ENCODE results near the gene LRRC52.

LRRC52 gene

GRCh38 chr1:165592945-165593823 is 49.4 kb downstream of the LRRC52 start:
- Histone ChIP-seq H3K27me3 (replicated peaks; ENCODE audit: insufficient read depth, low read length) (no peaks in the 10 kb centered on the region), H4K20me1 (ENCODE audit: insufficient read depth, low read length) (no peaks in the 10 kb centered on the region), H3K4me2 (ENCODE audit: low read depth, low read length) (peak overlapping the region; percentile 93), H3K36me3 (replicated peaks; ENCODE audit: insufficient read depth, low read length) (no peaks in the 10 kb centered on the region), H3K79me2 (ENCODE audit: low read length) (no peaks in the 10 kb centered on the region), H3K4me3 (ENCODE audit: low read length) (peak overlapping the region; percentile 53), H3K4me1 (ENCODE audit: low read length) (peaks cover 38% of the 10 kb centered on the region), H3K27ac (ENCODE audit: low read length) (peak overlapping the region; percentile 72), H2AFZ (ENCODE audit: low read length) (peak overlapping the region; percentile 54), H3K9me3 (replicated peaks; ENCODE audit: insufficient read depth, low read length) (no peaks in the 10 kb centered on the region), H3K9me2 (replicated peaks; ENCODE audit: insufficient read depth, low read length) (no peaks in the 10 kb centered on the region), H3K9ac (ENCODE audit: low read length) (peak overlapping the region; percentile 30; the same call in 1 of the 2 replicates), H3F3A (ENCODE audit: insufficient read depth, low read length) (peaks cover 19% of the 10 kb centered on the region)
- TF ChIP-seq CTCF (IDR thresholded peaks at IDR 0.05; ENCODE audit: low read length) = peak; percentile 99
- TF ChIP-seq EZH2phosphoT487 (IDR thresholded peaks at IDR 0.05; ENCODE audit: low read length) = no peak
- no peak for TF ChIP-seq EZH2 (optimal IDR thresholded peaks at IDR 0.05; ENCODE audit: low read depth, low read length)
- peak; percentile 96 for DNase-seq

GRCh38 chr1:165595246-165595938 is 51.6 kb downstream of the LRRC52 start:
- no peak overlapping the region for H3K9ac ChIP-seq (ENCODE audit: low read length)
- no peak overlapping the region for H2AFZ ChIP-seq (ENCODE audit: low read length)
- TF ChIP-seq EZH2 (optimal IDR thresholded peaks at IDR 0.05; ENCODE audit: low read depth, low read length) (no peak), EZH2phosphoT487 (IDR thresholded peaks at IDR 0.05; ENCODE audit: low read length) (no peak), CTCF (IDR thresholded peaks at IDR 0.05; ENCODE audit: low read length) (no peak)
- H3K79me2 ChIP-seq (ENCODE audit: low read length) = no peaks in the 10 kb centered on the region
- H3K9me3 ChIP-seq (replicated peaks; ENCODE audit: insufficient read depth, low read length) = no peaks in the 10 kb centered on the region
- H3K4me2 ChIP-seq (ENCODE audit: low read depth, low read length) = no peak overlapping the region
- H3K4me3 ChIP-seq (ENCODE audit: low read length) = no peak overlapping the region
- no peaks in the 10 kb centered on the region for H3K36me3 ChIP-seq (replicated peaks; ENCODE audit: insufficient read depth, low read length)
- no peak overlapping the region for H3K27ac ChIP-seq (ENCODE audit: low read length)
- peaks cover 45% of the 10 kb centered on the region for H3K4me1 ChIP-seq (ENCODE audit: low read length)
- H3F3A ChIP-seq (ENCODE audit: insufficient read depth, low read length) = peaks cover 19% of the 10 kb centered on the region
- DNase-seq = no peak
- H4K20me1 ChIP-seq (ENCODE audit: insufficient read depth, low read length) = no peaks in the 10 kb centered on the region
- H3K27me3 ChIP-seq (replicated peaks; ENCODE audit: insufficient read depth, low read length) = no peaks in the 10 kb centered on the region
- H3K9me2 ChIP-seq (replicated peaks; ENCODE audit: insufficient read depth, low read length) = no peaks in the 10 kb centered on the region

- H3K9me2 ChIP-seq (replicated peaks; ENCODE audit: insufficient read depth, low read length) = no peaks in the 10 kb centered on the region
- no peaks in the 10 kb centered on the region for H3K36me3 ChIP-seq (replicated peaks; ENCODE audit: insufficient read depth, low read length)
- peak overlapping the region; percentile 95 for H2AFZ ChIP-seq (ENCODE audit: low read length)
- H3K4me1 ChIP-seq (ENCODE audit: low read length) = peaks cover 48% of the 10 kb centered on the region
- no peaks in the 10 kb centered on the region for H3K27me3 ChIP-seq (replicated peaks; ENCODE audit: insufficient read depth, low read length)
- peak; percentile 99 for DNase-seq
- H3K9me3 ChIP-seq (replicated peaks; ENCODE audit: insufficient read depth, low read length) = no peaks in the 10 kb centered on the region
- H3K4me3 ChIP-seq (ENCODE audit: low read length) = peak overlapping the region; percentile 81
- H4K20me1 ChIP-seq (ENCODE audit: insufficient read depth, low read length) = no peaks in the 10 kb centered on the region
- peak overlapping the region; percentile 43; the same call in 1 of the 2 replicates for H3K27ac ChIP-seq (ENCODE audit: low read length)
- H3K9ac ChIP-seq (ENCODE audit: low read length) = peak overlapping the region; percentile 78
- no peaks in the 10 kb centered on the region for H3K79me2 ChIP-seq (ENCODE audit: low read length)
- peaks cover 23% of the 10 kb centered on the region for H3F3A ChIP-seq (ENCODE audit: insufficient read depth, low read length)
- TF ChIP-seq CTCF (IDR thresholded peaks at IDR 0.05; ENCODE audit: low read length) (no peak), EZH2 (optimal IDR thresholded peaks at IDR 0.05; ENCODE audit: low read depth, low read length) (no peak), EZH2phosphoT487 (IDR thresholded peaks at IDR 0.05; ENCODE audit: low read length) (no peak)
- H3K4me2 ChIP-seq (ENCODE audit: low read depth, low read length) = peak overlapping the region; percentile 93
Observed at GRCh38 chr1:165597883-165598675, 54.3 kb downstream of the LRRC52 start.
